Coronary artery (tissue), 2 donors: Measurements from ENCODE around the gene GABARAP.

Source experiments
- DNase-seq: peaks from one replicate; pipeline ENCODE4 v3.0.0-alpha.2; 2017; ENCODE audit warnings: low spot score
- H3K27ac ChIP-seq, 2 donors: fragments of 200-600 bp; sonication (generic); one replicate each; pipeline ENCODE4 v1.5.1; 2016 to 2019
- H3K4me3 ChIP-seq: fragments of 200-600 bp; sonication (generic); 2 replicates; pipeline ENCODE4 v1.5.1; 2016; ENCODE audit warnings: mild to moderate bottlenecking, moderate library complexity
- TF ChIP-seq, protein P1 (sequence below): fragments of 200-600 bp; sonication (generic); IDR thresholded peaks from one replicate; pipeline ENCODE4 v1.5.1; 2019; ENCODE audit warnings: antibody characterized with exemption

GABARAP gene

DNA sequence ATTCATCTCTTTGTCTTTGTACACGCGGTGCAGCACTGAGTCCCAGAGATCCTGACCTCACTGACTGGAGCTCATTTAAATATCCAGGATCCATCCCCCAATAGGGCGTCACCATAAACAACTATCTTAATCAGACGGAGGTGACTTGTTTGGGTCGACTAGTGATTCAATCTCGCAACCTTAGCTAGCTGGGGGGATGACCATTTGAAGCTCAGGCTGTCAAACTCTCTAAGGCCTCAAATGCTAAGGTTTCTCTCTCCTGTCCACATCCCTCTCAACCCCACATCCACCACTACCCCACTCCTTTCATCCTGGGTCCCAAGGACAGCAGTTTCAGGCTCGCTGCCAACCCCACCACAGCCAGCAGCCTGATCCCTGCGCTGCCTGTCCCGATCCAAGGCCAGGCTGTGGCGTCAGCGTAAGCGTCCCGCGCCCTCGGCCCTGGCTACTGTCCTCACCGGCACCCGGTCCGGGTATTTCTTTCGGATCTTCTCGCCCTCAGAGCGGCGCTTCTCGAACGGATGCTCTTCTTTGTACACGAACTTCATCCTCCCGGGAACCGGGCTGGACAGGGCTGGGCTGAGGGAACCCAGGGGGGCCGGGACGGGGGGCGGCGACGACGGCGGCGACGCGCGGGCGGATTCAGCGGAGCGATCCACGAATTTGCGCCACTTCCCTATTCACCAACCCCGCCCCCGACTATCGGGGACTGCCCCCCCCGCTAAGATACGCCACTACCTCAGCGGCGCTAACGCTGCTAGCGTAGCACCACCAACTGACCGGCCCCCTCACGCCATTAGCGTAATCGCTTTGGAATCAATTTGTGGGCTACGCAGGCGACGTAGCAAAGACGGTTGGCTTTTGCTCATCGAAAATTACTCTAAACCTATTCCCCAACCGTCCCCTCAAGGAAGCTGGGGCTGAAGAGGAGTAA, at the start of gene GABARAP:
GABARAP (minus strand) TSS at position 667 of the 934 bp plus-strand sequence; CDS start at position 548, 119 bp downstream.
- DNase-seq = peak; percentile 95
- Histone ChIP-seq H3K4me3 (peak within 1 kb of the TSS; percentile 98), H3K27ac (peak within 1 kb of the TSS; percentile 99 to 100)
- TF ChIP-seq, protein P1, sequence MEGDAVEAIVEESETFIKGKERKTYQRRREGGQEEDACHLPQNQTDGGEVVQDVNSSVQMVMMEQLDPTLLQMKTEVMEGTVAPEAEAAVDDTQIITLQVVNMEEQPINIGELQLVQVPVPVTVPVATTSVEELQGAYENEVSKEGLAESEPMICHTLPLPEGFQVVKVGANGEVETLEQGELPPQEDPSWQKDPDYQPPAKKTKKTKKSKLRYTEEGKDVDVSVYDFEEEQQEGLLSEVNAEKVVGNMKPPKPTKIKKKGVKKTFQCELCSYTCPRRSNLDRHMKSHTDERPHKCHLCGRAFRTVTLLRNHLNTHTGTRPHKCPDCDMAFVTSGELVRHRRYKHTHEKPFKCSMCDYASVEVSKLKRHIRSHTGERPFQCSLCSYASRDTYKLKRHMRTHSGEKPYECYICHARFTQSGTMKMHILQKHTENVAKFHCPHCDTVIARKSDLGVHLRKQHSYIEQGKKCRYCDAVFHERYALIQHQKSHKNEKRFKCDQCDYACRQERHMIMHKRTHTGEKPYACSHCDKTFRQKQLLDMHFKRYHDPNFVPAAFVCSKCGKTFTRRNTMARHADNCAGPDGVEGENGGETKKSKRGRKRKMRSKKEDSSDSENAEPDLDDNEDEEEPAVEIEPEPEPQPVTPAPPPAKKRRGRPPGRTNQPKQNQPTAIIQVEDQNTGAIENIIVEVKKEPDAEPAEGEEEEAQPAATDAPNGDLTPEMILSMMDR = no peak

DNA sequence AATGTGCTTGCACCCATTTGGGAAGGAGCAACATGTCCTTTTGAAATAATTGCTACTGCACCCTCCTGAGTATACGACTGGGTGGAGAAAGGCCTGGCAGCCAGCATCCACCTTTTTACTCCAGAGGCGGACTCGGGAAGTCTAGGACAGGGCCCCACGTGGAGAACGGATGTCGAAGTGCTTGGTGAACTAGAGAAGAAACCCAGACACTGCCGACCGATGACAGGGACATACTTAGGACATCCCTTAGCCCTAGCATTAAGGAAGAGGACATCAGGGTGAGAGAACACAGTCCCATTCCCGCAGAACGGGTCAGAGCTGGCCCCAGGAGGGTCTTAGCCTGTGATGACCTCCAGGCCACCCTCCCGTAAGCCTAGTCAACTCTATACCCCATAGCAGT, 48.4 kb upstream of the GABARAP start:
- Histone ChIP-seq H3K4me3 (no peak overlapping the region), H3K27ac (no peak overlapping the region)
- no peak for DNase-seq
- TF ChIP-seq, protein P1 = no peak

DNA sequence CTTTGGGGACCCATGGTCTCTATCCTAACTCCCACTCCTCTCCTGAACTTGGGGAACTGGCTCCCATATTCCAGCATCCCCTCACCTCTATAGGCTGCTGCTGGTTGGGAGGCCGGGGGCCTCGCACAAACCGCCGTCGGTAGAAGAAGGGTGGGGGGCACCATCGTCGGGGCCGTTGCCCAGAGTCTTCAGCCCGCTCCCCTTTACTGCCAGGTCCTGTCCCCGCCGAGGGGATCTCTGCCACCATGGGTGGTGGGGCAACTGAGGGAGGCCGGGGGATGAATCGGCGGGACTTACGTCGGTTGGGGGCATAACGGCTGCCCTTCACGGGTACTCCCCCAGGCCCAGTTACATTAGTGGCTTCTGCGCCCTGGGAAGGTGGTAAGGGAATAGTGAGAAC, 47.9 kb upstream of the GABARAP start:
- TF ChIP-seq, protein P1 = no peak
- no peak for DNase-seq
- Histone ChIP-seq H3K27ac (no peak overlapping the region), H3K4me3 (no peak overlapping the region)

DNA sequence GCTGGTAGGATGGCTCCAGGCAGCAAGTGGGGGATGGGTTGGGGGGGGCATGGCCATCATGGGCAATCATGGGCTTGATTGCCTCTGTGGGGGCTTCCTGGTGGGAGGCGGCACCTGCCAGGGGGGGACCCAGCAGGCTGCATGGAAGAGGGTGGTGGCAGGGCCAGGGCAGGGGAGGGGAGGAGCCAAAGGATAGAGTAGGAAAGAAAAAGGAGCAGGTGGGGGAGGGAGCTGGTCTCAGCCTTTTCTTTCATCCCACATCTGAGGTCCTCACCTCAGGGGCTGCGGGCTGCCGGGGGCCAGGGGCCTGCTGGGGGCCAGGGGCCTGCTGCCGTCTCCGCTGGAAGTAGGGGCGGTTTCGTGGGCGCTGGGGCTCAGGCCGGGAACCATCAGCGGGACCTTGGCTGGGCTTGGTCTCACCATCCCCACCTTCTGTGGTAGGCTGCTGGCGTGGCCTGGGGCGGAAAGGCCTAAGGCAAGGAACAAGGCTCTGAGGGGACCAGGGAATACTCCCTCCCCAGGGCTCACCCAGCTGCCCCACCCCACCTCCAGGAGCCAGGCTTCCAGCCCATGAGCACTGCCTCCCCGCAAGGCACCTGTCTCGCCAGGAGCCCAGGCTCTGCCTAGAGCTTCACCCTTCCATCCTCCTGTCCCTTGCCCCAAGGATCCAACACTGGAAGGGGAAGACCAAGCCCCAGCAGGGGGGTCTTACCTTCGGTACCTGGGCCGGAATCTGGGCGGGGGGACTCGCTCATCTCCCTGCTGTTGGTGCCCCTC, 47.2 kb upstream of the GABARAP start:
- Histone ChIP-seq H3K27ac (no peak overlapping the region), H3K4me3 (no peak overlapping the region)
- TF ChIP-seq, protein P1 = no peak
- no peak for DNase-seq

DNA sequence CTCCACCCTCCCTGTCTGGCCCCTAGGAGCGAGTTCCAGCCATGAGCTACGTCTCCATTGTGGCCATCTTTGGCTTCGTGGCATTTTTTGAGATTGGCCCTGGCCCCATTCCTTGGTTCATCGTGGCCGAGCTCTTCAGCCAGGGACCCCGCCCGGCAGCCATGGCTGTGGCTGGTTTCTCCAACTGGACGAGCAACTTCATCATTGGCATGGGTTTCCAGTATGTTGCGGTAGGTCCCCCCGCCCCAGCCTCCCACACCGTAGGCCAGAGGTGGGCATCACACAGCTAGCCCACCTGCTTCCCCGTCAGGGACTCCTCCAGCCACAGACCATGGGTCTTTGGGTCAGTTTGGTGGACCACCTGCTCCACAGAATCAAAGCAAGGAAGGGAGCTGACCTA, 43.4 kb upstream of the GABARAP start:
- DNase-seq = no peak
- Histone ChIP-seq H3K4me3 (no peak overlapping the region), H3K27ac (no peak overlapping the region)
- TF ChIP-seq, protein P1 = no peak

DNA sequence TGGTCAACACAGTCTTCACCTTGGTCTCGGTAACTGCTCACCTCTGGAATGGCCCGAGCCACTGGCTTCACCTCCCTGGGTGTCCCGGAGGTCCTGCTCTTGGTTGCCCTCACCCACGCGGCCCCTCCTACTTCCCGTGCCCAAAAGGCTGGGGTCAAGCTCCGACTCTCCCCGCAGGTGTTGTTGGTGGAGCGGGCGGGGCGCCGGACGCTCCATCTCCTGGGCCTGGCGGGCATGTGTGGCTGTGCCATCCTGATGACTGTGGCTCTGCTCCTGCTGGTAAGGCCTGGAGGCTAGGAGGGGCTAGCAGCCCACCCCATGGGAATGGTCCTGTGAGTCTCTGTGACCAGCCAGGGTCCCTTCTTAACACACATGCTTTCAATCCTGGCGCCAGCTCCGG, 42.7 kb upstream of the GABARAP start:
- TF ChIP-seq, protein P1 = no peak
- no peak overlapping the region for H3K27ac ChIP-seq
- no peak for DNase-seq
- no peak overlapping the region for H3K4me3 ChIP-seq
